ENCODE results near the gene NFATC4. TPM values are rescaled to one million over a fixed set of nuclear protein-coding genes. Genes with fewer than 3 reads are reported as not detected.
"Not testable (repeated sequence)": the region's sequence is repeated elsewhere in the genome, so short reads cannot be mapped to it uniquely, and the experiment has no call there.

NFATC4 gene
- total RNA-seq, 1 donor from 2014 or later, result 11.4 TPM

DNA sequence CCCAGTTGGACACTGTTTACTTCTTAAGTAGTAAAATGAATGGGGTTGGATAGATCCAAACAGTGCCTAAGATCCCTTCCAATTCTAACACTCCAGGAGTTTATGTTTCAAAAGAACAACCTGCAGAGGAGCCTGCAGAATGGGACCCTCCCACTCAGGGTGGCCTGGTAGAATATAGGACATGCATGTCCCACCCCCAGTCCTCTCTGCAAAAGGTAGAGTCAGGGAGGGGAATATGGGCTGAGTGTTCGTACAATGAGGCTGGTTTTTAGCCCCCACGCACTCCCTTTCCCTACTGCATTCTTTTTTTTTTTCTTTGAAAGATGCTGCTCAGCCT, 19.0 kb downstream of the NFATC4 start:
- Mint-ChIP-seq H3K4me1 (ENCODE audit: low read depth, unreplicated experiment) (peaks cover 3% of the 10 kb centered on the region), H3K4me3 (ENCODE audit: unreplicated experiment) (no peak overlapping the region), H3K9me3 (ENCODE audit: unreplicated experiment) (peaks cover 1% of the 10 kb centered on the region), H3K27me3 (ENCODE audit: unreplicated experiment) (peaks cover 2% of the 10 kb centered on the region), H3K36me3 (ENCODE audit: unreplicated experiment) (no peaks in the 10 kb centered on the region), H3K27ac (ENCODE audit: unreplicated experiment) (no peak overlapping the region)
- DNase-seq, result no peak
- TF ChIP-seq CTCF (IDR thresholded peaks at IDR 0.05; ENCODE audit: partially characterized antibody, unreplicated experiment), result no peak

DNA sequence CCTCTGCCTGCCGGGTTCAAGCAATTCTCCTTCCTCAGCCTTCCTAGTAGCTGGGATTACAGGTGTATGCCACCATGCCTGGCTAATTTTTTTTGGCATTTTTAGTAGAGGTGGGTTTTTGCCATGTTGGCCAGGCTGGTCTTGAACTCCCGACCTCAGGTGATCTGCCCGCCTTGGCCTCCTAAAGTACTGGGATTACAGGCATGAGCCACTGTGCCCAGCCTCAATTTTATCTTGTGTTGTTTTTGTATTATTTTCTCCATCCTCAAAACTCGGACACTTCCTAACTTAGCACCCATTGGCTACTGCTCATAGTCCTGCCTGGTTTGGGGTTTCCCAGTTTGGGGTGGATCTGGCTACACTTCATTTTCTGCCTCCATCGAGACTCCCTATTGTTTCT, 19.6 kb downstream of the NFATC4 start:
- not testable (repeated sequence) for H3K27me3 Mint-ChIP-seq (ENCODE audit: unreplicated experiment); H3K4me1 Mint-ChIP-seq (ENCODE audit: low read depth, unreplicated experiment); H3K9me3 Mint-ChIP-seq (ENCODE audit: unreplicated experiment); H3K27ac Mint-ChIP-seq (ENCODE audit: unreplicated experiment); H3K4me3 Mint-ChIP-seq (ENCODE audit: unreplicated experiment); DNase-seq; H3K36me3 Mint-ChIP-seq (ENCODE audit: unreplicated experiment)

GRCh38 chr14:24388474-24389179, 20.6 kb downstream of the NFATC4 start:
- no peak for TF ChIP-seq CTCF (IDR thresholded peaks at IDR 0.05; ENCODE audit: partially characterized antibody, unreplicated experiment)
- no peak for DNase-seq
- Mint-ChIP-seq H3K36me3 (ENCODE audit: unreplicated experiment) (no peaks in the 10 kb centered on the region), H3K27ac (ENCODE audit: unreplicated experiment) (no peak overlapping the region), H3K27me3 (ENCODE audit: unreplicated experiment) (peaks cover 4% of the 10 kb centered on the region), H3K4me3 (ENCODE audit: unreplicated experiment) (no peak overlapping the region), H3K4me1 (ENCODE audit: low read depth, unreplicated experiment) (no peaks in the 10 kb centered on the region), H3K9me3 (ENCODE audit: unreplicated experiment) (peaks cover 1% of the 10 kb centered on the region)

- no peaks in the 10 kb centered on the region for H3K36me3 Mint-ChIP-seq (ENCODE audit: unreplicated experiment)
- H3K9me3 Mint-ChIP-seq (ENCODE audit: unreplicated experiment), result peaks cover 1% of the 10 kb centered on the region
- H3K27ac Mint-ChIP-seq (ENCODE audit: unreplicated experiment), result no peak overlapping the region
- H3K27me3 Mint-ChIP-seq (ENCODE audit: unreplicated experiment), result peaks cover 4% of the 10 kb centered on the region
- no peak for TF ChIP-seq CTCF (IDR thresholded peaks at IDR 0.05; ENCODE audit: partially characterized antibody, unreplicated experiment)
- H3K4me3 Mint-ChIP-seq (ENCODE audit: unreplicated experiment), result no peak overlapping the region
- no peak for DNase-seq
- H3K4me1 Mint-ChIP-seq (ENCODE audit: low read depth, unreplicated experiment), result no peaks in the 10 kb centered on the region
These were observed 21.4 kb downstream of the NFATC4 start for GRCh38 chr14:24389226-24389848.

GRCh38 chr14:24390701-24391468, 22.9 kb downstream of the NFATC4 start:
- Mint-ChIP-seq H3K36me3 (ENCODE audit: unreplicated experiment) (no peaks in the 10 kb centered on the region), H3K27me3 (ENCODE audit: unreplicated experiment) (peaks cover 4% of the 10 kb centered on the region), H3K4me3 (ENCODE audit: unreplicated experiment) (no peak overlapping the region), H3K27ac (ENCODE audit: unreplicated experiment) (no peak overlapping the region), H3K4me1 (ENCODE audit: low read depth, unreplicated experiment) (no peaks in the 10 kb centered on the region), H3K9me3 (ENCODE audit: unreplicated experiment) (no peaks in the 10 kb centered on the region)
- no peak for TF ChIP-seq CTCF (IDR thresholded peaks at IDR 0.05; ENCODE audit: partially characterized antibody, unreplicated experiment)
- no peak for DNase-seq

Measured in glutamatergic neuron (in vitro differentiated cells).